ENCODE measurements around the gene NTSR1. TPM values are rescaled to one million over a fixed set of nuclear protein-coding genes. Genes with fewer than 3 reads are reported as not detected.

Gene NTSR1
- total and polyA plus RNA-seq, 2 of the 8 experiments (the other 6 are each of a cell fraction or from before 2014, with no cell fraction given): 0.53 to 0.89 TPM

- H3K4ac ChIP-seq (replicated peaks; ENCODE audit: insufficient read length, low read depth, low read length): no peak overlapping the region
- H4K20me1 ChIP-seq (replicated peaks in 1 of 2; ENCODE audit: control insufficient read depth in 1 of 2, insufficient read depth in 2 of 2, low read length in 2 of 2): no peaks in the 10 kb centered on the region
- H3K4me3 ChIP-seq (ENCODE audit: extremely low read depth in 1 of 4, insufficient read depth in 2 of 4, low read depth in 3 of 4, low read length in 4 of 4): no peak overlapping the region
- no peak overlapping the region for H3K9ac ChIP-seq (replicated peaks in 1 of 4; ENCODE audit: extremely low read depth in 1 of 4, low read depth in 3 of 4, low read length in 3 of 4)
- no peak overlapping the region for H2BK20ac ChIP-seq (ENCODE audit: low read length)
- H3K4me1 ChIP-seq (replicated peaks in 1 of 4; ENCODE audit: control insufficient read depth in 3 of 4, insufficient read depth in 4 of 4, low read length in 3 of 4): no peaks in the 10 kb centered on the region
- WGBS, 2 experiments (ENCODE audit: extremely low coverage in 1 of 2, insufficient coverage in 1 of 2, insufficient read length in 1 of 2, insufficient replicate concordance in 2 of 2, low coverage in 1 of 2, low lambda C conversion rate in 2 of 2, missing lambda C conversion rate in 1 of 2): 94% methylated on average over 12 of the region's 14 CpGs; no CpG with 5 or more reads in 1 of the 2 experiments
- H2AFZ ChIP-seq (ENCODE audit: low read length): no peak overlapping the region
- no peaks in the 10 kb centered on the region for H3K23me2 ChIP-seq (ENCODE audit: low read depth, low read length)
- no peak for DNase-seq (ENCODE audit: low read depth in 1 of 2, low spot score in 2 of 2)
- no peak overlapping the region for H2AK5ac ChIP-seq (ENCODE audit: low read depth, low read length)
- no peak overlapping the region for H3K23ac ChIP-seq (ENCODE audit: insufficient read length)
- H2BK5ac ChIP-seq (ENCODE audit: low read depth, low read length): no peak overlapping the region
- no peak overlapping the region for H2BK120ac ChIP-seq (replicated peaks; ENCODE audit: low read depth, low read length)
- no peak overlapping the region for H2BK12ac ChIP-seq (ENCODE audit: low read depth, low read length)
- H4K91ac ChIP-seq (replicated peaks; ENCODE audit: insufficient read length, low read length): no peak overlapping the region
- no peak overlapping the region for H3K14ac ChIP-seq (ENCODE audit: insufficient read length)
- H3K56ac ChIP-seq (replicated peaks; ENCODE audit: insufficient read length, low read depth, low read length): no peak overlapping the region
- peaks cover 0 to 3% of the 10 kb centered on the region in 2 experiments; a peak in 2 of 4 replicates for H3K9me3 ChIP-seq (ENCODE audit: insufficient read depth in 2 of 2, low read depth in 1 of 2, low read length in 1 of 2)
- no peaks in the 10 kb centered on the region for H3K79me2 ChIP-seq (ENCODE audit: control insufficient read depth in 1 of 2, insufficient read depth in 2 of 2, low read length in 2 of 2)
- no peaks in the 10 kb centered on the region for H3K79me1 ChIP-seq (ENCODE audit: low read depth, low read length)
- no peak overlapping the region for H4K5ac ChIP-seq (ENCODE audit: insufficient read length, low read depth, low read length)
- no peak for FAIRE-seq
- ChIA-PET CTCF (ENCODE audit: partially characterized antibody) (interaction anchor here (1.1 to 2.9 kb wide), 4 partner anchors 33 to 139 kb away, joined by 3 to 10 read pairs (median 4); partner anchors contain the start of gene NTSR1), POLR2A (ENCODE audit: partially characterized antibody) (no interaction called here)
- H3K36me3 ChIP-seq (ENCODE audit: control insufficient read depth in 2 of 4, insufficient read depth in 4 of 4, low read length in 3 of 4): no peaks in the 10 kb centered on the region
- H3K27me3 ChIP-seq (replicated peaks in 1 of 4; ENCODE audit: control insufficient read depth in 3 of 4, extremely low read depth in 1 of 4, insufficient read depth in 3 of 4, low read length in 3 of 4): no peaks in the 10 kb centered on the region; a peak in 1 of 7 replicates
- peak overlapping the region; percentile 51; the same call in 1 of the 2 replicates for H4K8ac ChIP-seq (ENCODE audit: extremely low read depth, insufficient read depth, low read length)
- H3K18ac ChIP-seq (ENCODE audit: extremely low read depth, low read length): no peak overlapping the region
- no peak overlapping the region for H2BK15ac ChIP-seq (ENCODE audit: low read length)
- no peak overlapping the region for H3K27ac ChIP-seq (ENCODE audit: low read depth, low read length)
- no peak overlapping the region for H3K4me2 ChIP-seq (ENCODE audit: insufficient read depth in 1 of 2, low read depth in 2 of 2, low read length in 2 of 2)
- no peak for TF ChIP-seq TBP (IDR thresholded peaks at IDR 0.05; ENCODE audit: low read depth, low read length)
- TF ChIP-seq HDAC6 (IDR thresholded peaks at IDR 0.05; ENCODE audit: low read depth, low read length): no peak
- no peak for TF ChIP-seq SIRT6 (IDR thresholded peaks at IDR 0.05; ENCODE audit: low read length)
- no peak for TF ChIP-seq NRF1 (IDR thresholded peaks at IDR 0.05; ENCODE audit: low read depth, low read length)
- TF ChIP-seq CHD1 (IDR thresholded peaks at IDR 0.05; ENCODE audit: low read depth, low read length): no peak
- TF ChIP-seq, protein P1, sequence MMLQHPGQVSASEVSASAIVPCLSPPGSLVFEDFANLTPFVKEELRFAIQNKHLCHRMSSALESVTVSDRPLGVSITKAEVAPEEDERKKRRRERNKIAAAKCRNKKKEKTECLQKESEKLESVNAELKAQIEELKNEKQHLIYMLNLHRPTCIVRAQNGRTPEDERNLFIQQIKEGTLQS (IDR thresholded peaks at IDR 0.05; ENCODE audit: insufficient read depth, low read depth, low read length): no peak
- no peak for TF ChIP-seq CBX5 (IDR thresholded peaks at IDR 0.05; ENCODE audit: low read depth, low read length)
- TF ChIP-seq POLR2A (IDR thresholded peaks at IDR 0.05; ENCODE audit: control extremely low read depth in 1 of 2, low read depth in 2 of 2, low read length in 2 of 2): no peak
- TF ChIP-seq KDM1A (IDR thresholded peaks at IDR 0.05; ENCODE audit: borderline replicate concordance, low read length): no peak
- no peak for TF ChIP-seq SAP30 (IDR thresholded peaks at IDR 0.05; ENCODE audit: insufficient read depth, insufficient replicate concordance, low read length)
- TF ChIP-seq PHF8 (conservative IDR thresholded peaks at IDR 0.05; ENCODE audit: low read depth, low read length): no peak
- TF ChIP-seq CEBPB (IDR thresholded peaks at IDR 0.05; ENCODE audit: low read depth, low read length): no peak
- no peak for TF ChIP-seq FOSL1 (IDR thresholded peaks at IDR 0.05; ENCODE audit: insufficient read depth, low read depth, low read length)
- no peak for TF ChIP-seq CTBP2 (IDR thresholded peaks at IDR 0.05; ENCODE audit: borderline replicate concordance, insufficient read depth, insufficient read length, low read length)
- TF ChIP-seq SUZ12 (IDR thresholded peaks at IDR 0.05; ENCODE audit: low read length): no peak
These were observed 32.8 kb upstream of the NTSR1 start for GRCh38 chr20:62675877-62676260.
